Epithelial cell of proximal tubule (primary cell): ENCODE data around the gene LMBR1. TPM values are rescaled to one million over a fixed set of nuclear protein-coding genes. Genes with fewer than 3 reads are reported as not detected.
"Not testable (repeated sequence)": the region's sequence is repeated elsewhere in the genome, so short reads cannot be mapped to it uniquely, and the experiment has no call there.

ENCODE experiments used
- DNase-seq: peaks from one replicate; pipeline ENCODE4 v3.0.0-alpha.2; 2011; ENCODE audit warnings: low read depth
- H3K4me3 ChIP-seq: 2 replicates; pipeline ENCODE4 v1.5.1; 2011; ENCODE audit warnings: low read depth, mild to moderate bottlenecking, low read length
- CTCF ChIP-seq: conservative IDR thresholded peaks from 2 replicates; pipeline ENCODE4 v1.5.1; 2012; ENCODE audit warnings: low read depth, mild to moderate bottlenecking, low read length
- total RNA-seq: library from RNA; depleted of rRNA; stranded (reverse); fragments of >200 nt; gene quantifications from 2 replicates; pipeline ENCODE4 v1.2.3, GENCODE V29; 2015

LMBR1 gene
- total RNA-seq, 1 donor from 2014 or later, result 34.6 TPM

GRCh38 chr7:156642306-156643045 lies 250.5 kb downstream of the LMBR1 start:
- no peak for DNase-seq
- no peak for TF ChIP-seq CTCF
- H3K4me3 ChIP-seq, result no peak overlapping the region

- H3K4me3 ChIP-seq, result peak overlapping the region; percentile 83
- no peak for DNase-seq
- TF ChIP-seq CTCF, result no peak
These were observed 252.0 kb downstream of the LMBR1 start for GRCh38 chr7:156640949-156641485.

- H3K4me3 ChIP-seq, result peak within 1 kb of the TSS; percentile 83
- DNase-seq, result no peak
- TF ChIP-seq CTCF, result no peak
These were observed 252.6 kb downstream of the LMBR1 start, which contains the start of gene RNF32 for GRCh38 chr7:156640257-156640948. Gene RNF32 (plus strand): TSS chr7:156640774. CDS start chr7:156643878, 3,104 bp downstream.

- DNase-seq, result no peak
- TF ChIP-seq CTCF, result no peak
- H3K4me3 ChIP-seq, result peak overlapping the region; percentile 83
These were observed 253.3 kb downstream of the LMBR1 start for GRCh38 chr7:156639426-156640256.

GRCh38 chr7:156638443-156639077 lies 254.4 kb downstream of the LMBR1 start:
- no peak for DNase-seq
- TF ChIP-seq CTCF, result no peak
- H3K4me3 ChIP-seq, result no peak overlapping the region

GRCh38 chr7:156637093-156637492 lies 255.9 kb downstream of the LMBR1 start:
- DNase-seq, H3K4me3 ChIP-seq: not testable (repeated sequence)
